CD8-positive, alpha-beta memory T cell (primary cell): ENCODE results near the gene OASL. TPM values are rescaled to one million over a fixed set of nuclear protein-coding genes. Genes with fewer than 3 reads are reported as not detected.
"Not testable (repeated sequence)": the region's sequence is repeated elsewhere in the genome, so short reads cannot be mapped to it uniquely, and the experiment has no call there.

Source experiments
- CTCF ChIA-PET: fragments of 350-600 bp; sonication (Branson Sonifier 250); formaldehyde crosslinking; loops from one replicate; lab custom pipeline; 2021; ENCODE audit warnings: antibody characterized with exemption; lab: Charles Lee
- POLR2A ChIA-PET: fragments of 350-600 bp; sonication (Branson Sonifier 250); formaldehyde crosslinking; loops from one replicate; lab custom pipeline; 2021; ENCODE audit warnings: antibody characterized with exemption; lab: Charles Lee
- DNase-seq, 5 donors: peaks; one replicate each; pipeline versions ENCODE4 v3.0.0 to v3.0.0-alpha.2; 2020 to 2022; ENCODE audit warnings: mixed read lengths in 1 of 5
- H3K27ac ChIP-seq: one replicate; pipeline ENCODE4 v1.7.0; 2013; ENCODE audit warnings: low read depth, mild to moderate bottlenecking, low read length, moderate library complexity
- H3K27me3 ChIP-seq: 2 replicates; pipeline ENCODE4 v1.7.0; 2013; ENCODE audit warnings: low read length, mild to moderate bottlenecking; ENCODE audit not compliant: insufficient read depth, poor library complexity, severe bottlenecking
- H3K36me3 ChIP-seq: 2 replicates; pipeline ENCODE4 v1.7.0; 2013; ENCODE audit warnings: mild to moderate bottlenecking, low read length, moderate library complexity; ENCODE audit not compliant: insufficient read depth
- H3K4me1 ChIP-seq: 2 replicates; pipeline ENCODE4 v1.7.0; 2013; ENCODE audit warnings: mild to moderate bottlenecking, low read length, moderate library complexity; ENCODE audit not compliant: insufficient read depth
- H3K4me3 ChIP-seq: 2 replicates; pipeline ENCODE4 v1.7.0; 2013; ENCODE audit warnings: mild to moderate bottlenecking, low read length
- H3K9me3 ChIP-seq: 2 replicates; pipeline ENCODE4 v1.7.0; 2013; ENCODE audit warnings: mild to moderate bottlenecking, low read length
- H3K27ac Mint-ChIP-seq, 8 donors: one replicate each; pipeline ENCODE4 v1.8.0; 2020 to 2021; ENCODE audit warnings: mixed read lengths in 8 of 8, mild to moderate bottlenecking in 6 of 8, inconsistent platforms in 3 of 8, moderate library complexity in 3 of 8
- H3K27me3 Mint-ChIP-seq, 2 donors: one replicate each; pipeline ENCODE4 v1.8.0; 2020 to 2021; ENCODE audit warnings: mixed read lengths in 2 of 2, mild to moderate bottlenecking in 1 of 2, moderate library complexity in 1 of 2
- H3K36me3 Mint-ChIP-seq, 3 donors: one replicate each; pipeline ENCODE4 v1.8.0; 2020 to 2021; ENCODE audit warnings: mixed read lengths in 3 of 3, inconsistent platforms in 1 of 3, mild to moderate bottlenecking in 1 of 3
- H3K4me1 Mint-ChIP-seq, 3 donors: one replicate each; pipeline ENCODE4 v1.8.0; 2020 to 2021; ENCODE audit warnings: mixed read lengths in 3 of 3, inconsistent platforms in 1 of 3, mild to moderate bottlenecking in 1 of 3
- H3K4me3 Mint-ChIP-seq, 7 donors: one replicate each; pipeline ENCODE4 v1.8.0; 2020 to 2021; ENCODE audit warnings: mixed read lengths in 7 of 7, mild to moderate bottlenecking in 6 of 7, moderate library complexity in 4 of 7, inconsistent platforms in 2 of 7
- H3K9me3 Mint-ChIP-seq, 5 donors: one replicate each; pipeline ENCODE4 v1.8.0; 2020 to 2022; ENCODE audit warnings: mixed read lengths in 5 of 5, mild to moderate bottlenecking in 3 of 5, moderate library complexity in 2 of 5, inconsistent platforms in 1 of 5
- polyA plus RNA-seq: library from polyadenylated mRNA; unstranded; fragments of 300-500 nt; fragmentation: Illumina TruSeq; gene quantifications from one replicate; pipeline ENCODE4 v1.2.3, GENCODE V29; 2021
- total RNA-seq, 2 experiments: library from RNA; stranded (reverse); gene quantifications; one replicate each; pipeline ENCODE4 v1.2.3, GENCODE V29; 2021

Gene OASL
- total and polyA plus RNA-seq, 3 experiments from 2014 or later: 4.0 to 21.2 (median 4.3) TPM

DNA sequence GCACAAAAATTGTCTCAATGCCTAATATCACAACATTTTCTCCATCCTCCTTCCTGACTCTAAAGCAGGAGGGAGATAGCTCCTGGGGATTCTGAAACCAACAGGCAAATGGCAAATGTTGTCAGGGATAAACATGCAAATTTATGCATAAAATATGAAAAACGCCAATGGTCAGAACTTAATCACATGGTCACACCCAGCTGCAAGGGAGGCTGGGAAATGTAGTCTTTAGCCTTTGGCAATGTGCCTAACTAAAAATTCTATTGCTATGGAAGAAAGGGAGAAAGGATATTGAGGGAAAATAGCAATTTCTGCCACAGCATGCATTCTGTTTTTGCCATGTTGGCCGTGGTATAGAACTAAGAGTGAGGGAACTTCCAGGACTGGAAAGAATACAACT lies 11.7 kb upstream of the OASL start:
- Mint-ChIP-seq H3K27me3 (peaks cover 0 to 2% of the 10 kb centered on the region in 2 donors), H3K4me3 (no peak overlapping the region), H3K27ac (peak overlapping the region in 1 of 8 donors; percentile 25), H3K9me3 (no peaks in the 10 kb centered on the region), H3K4me1 (peaks cover 1 to 7% (median 5%) of the 10 kb centered on the region in 3 donors), H3K36me3 (no peaks in the 10 kb centered on the region)
- H3K4me3 ChIP-seq: no peak overlapping the region
- H3K27ac ChIP-seq: no peak overlapping the region
- no peaks in the 10 kb centered on the region for H3K36me3 ChIP-seq
- no peaks in the 10 kb centered on the region for H3K4me1 ChIP-seq
- no peaks in the 10 kb centered on the region for H3K9me3 ChIP-seq
- CTCF ChIA-PET: interaction anchor here (1.1 to 3.3 kb wide), 3 partner anchors 10 to 59 kb away, joined by 4 to 24 read pairs (median 6); partner anchors contain the start of gene OASL
- no peak for DNase-seq
- POLR2A ChIA-PET: interaction anchor here (0.6 kb wide), 1 partner anchor 9 kb away, joined by 4 read pairs; no protein-coding TSS in a partner anchor
- no peaks in the 10 kb centered on the region for H3K27me3 ChIP-seq

DNA sequence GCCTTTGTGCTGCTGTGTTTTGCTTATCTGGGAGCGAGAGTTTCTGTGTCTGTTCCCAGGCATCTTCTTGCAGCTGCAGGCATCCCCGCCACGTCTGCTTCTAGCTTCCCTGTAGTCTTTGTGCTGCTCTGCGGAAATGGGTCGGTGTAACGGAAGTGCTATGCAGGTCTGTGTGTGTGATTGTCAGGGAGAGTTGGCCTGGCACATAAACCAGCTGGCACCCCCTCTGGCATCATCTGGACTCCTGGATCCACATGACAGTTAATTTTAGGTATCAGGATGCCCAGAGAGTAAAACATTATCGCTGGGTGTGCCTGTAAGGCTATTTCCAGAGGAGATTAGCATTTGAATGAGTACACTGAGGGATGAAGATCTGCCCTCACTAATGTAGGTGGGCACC lies 9.4 kb upstream of the OASL start:
- Histone ChIP-seq H3K4me1 (no peaks in the 10 kb centered on the region), H3K27me3 (no peaks in the 10 kb centered on the region), H3K27ac (no peak overlapping the region), H3K9me3 (no peaks in the 10 kb centered on the region), H3K4me3 (no peak overlapping the region), H3K36me3 (no peaks in the 10 kb centered on the region)
- H3K27me3 Mint-ChIP-seq: peaks cover 0 to 2% of the 10 kb centered on the region in 2 donors
- DNase-seq: no peak
- POLR2A ChIA-PET: interaction anchor here (0.6 to 1.1 kb wide), 3 partner anchors 11 to 401 kb away, joined by 3 to 6 read pairs (median 3); no protein-coding TSS in a partner anchor
- peaks cover 4 to 10% (median 5%) of the 10 kb centered on the region in 3 donors for H3K4me1 Mint-ChIP-seq
- peak overlapping the region in 6 of 7 donors; percentile 23 to 79 (median 76) for H3K4me3 Mint-ChIP-seq
- CTCF ChIA-PET: interaction anchor here (0.7 to 1.5 kb wide), 4 partner anchors 11 to 44 kb away, joined by 3 to 7 read pairs (median 3); no protein-coding TSS in a partner anchor
- no peaks in the 10 kb centered on the region for H3K9me3 Mint-ChIP-seq
- H3K36me3 Mint-ChIP-seq: no peaks in the 10 kb centered on the region
- H3K27ac Mint-ChIP-seq: peak overlapping the region in 4 of 8 donors; percentile 48 to 91 (median 86)

GRCh38 chr12:121047400-121047799 lies 8.4 kb upstream of the OASL start:
- H3K27ac ChIP-seq, H3K36me3 ChIP-seq, H3K4me1 ChIP-seq, H3K4me1 Mint-ChIP-seq, POLR2A ChIA-PET, H3K27me3 Mint-ChIP-seq, H3K27me3 ChIP-seq, H3K4me3 ChIP-seq, H3K9me3 ChIP-seq, DNase-seq, H3K36me3 Mint-ChIP-seq, H3K9me3 Mint-ChIP-seq: not testable (repeated sequence)
- CTCF ChIA-PET: interaction anchor here (1.5 kb wide), 1 partner anchor 39 kb away, joined by 3 read pairs; no protein-coding TSS in a partner anchor
- Mint-ChIP-seq H3K4me3 (peak overlapping the region in 1 of 7 donors; percentile 25), H3K27ac (peak overlapping the region in 1 of 8 donors; percentile 75)

- H3K36me3 ChIP-seq: no peaks in the 10 kb centered on the region
- no peak overlapping the region for H3K4me3 ChIP-seq
- Mint-ChIP-seq H3K27ac (peak overlapping the region in 1 of 8 donors; percentile 51), H3K9me3 (no peaks in the 10 kb centered on the region), H3K36me3 (peaks cover 0 to 12% (median 2%) of the 10 kb centered on the region in 3 donors), H3K4me1 (peaks cover 13 to 16% (median 16%) of the 10 kb centered on the region in 3 donors), H3K27me3 (peaks cover 0 to 3% of the 10 kb centered on the region in 2 donors), H3K4me3 (no peak overlapping the region)
- H3K9me3 ChIP-seq: no peaks in the 10 kb centered on the region
- DNase-seq: no peak
- CTCF ChIA-PET: no interaction called here
- H3K4me1 ChIP-seq: peaks cover 4% of the 10 kb centered on the region
- no peaks in the 10 kb centered on the region for H3K27me3 ChIP-seq
- POLR2A ChIA-PET: no interaction called here
- H3K27ac ChIP-seq: no peak overlapping the region
These were observed 4.0 kb upstream of the OASL start for GRCh38 chr12:121043067-121043466.

DNA sequence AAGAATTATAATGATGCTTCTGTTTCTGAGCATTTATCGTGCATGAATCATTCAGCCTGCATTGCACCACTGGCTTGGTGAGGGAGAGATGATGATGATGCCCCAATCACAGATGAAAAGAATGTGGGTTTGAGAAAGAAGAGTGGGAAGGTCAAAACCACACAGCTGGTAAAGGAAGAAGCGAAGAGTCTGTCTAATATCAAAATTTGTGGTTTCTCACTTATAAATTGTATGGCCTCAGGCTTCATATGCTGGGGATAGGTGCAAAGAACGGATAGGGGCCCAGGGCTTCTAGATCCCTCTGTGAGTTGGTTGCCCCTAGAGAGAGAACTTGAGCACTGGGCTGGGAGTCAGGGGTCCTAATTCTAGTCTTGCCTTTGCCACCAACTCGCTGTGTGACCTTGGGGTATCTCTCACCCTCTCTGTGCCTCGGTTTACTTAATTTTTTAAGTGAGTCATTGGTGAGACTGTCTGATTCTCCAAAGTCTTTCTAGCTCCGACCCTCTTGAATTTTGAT lies 2.2 kb downstream of the OASL start:
- ChIA-PET POLR2A (no interaction called here), CTCF (interaction anchor here (1.7 to 2.4 kb wide), 2 partner anchors 20 to 23 kb away, joined by 4 to 14 read pairs; partner anchors contain the start of gene C12orf43)
- peak in 2 of 5 donors; percentile 58 to 62 for DNase-seq
- Histone ChIP-seq H3K27ac (peak overlapping the region; percentile 52), H3K9me3 (no peaks in the 10 kb centered on the region), H3K4me3 (peak overlapping the region; percentile 44), H3K27me3 (no peaks in the 10 kb centered on the region), H3K36me3 (no peaks in the 10 kb centered on the region), H3K4me1 (peaks cover 60% of the 10 kb centered on the region)
- Mint-ChIP-seq H3K4me1 (peaks cover 55 to 64% (median 57%) of the 10 kb centered on the region in 3 donors), H3K4me3 (peak overlapping the region; percentile 96 to 99 (median 98)), H3K36me3 (peaks cover 0 to 38% (median 4%) of the 10 kb centered on the region in 3 donors), H3K27ac (peak overlapping the region; percentile 74 to 99 (median 98)), H3K9me3 (no peaks in the 10 kb centered on the region), H3K27me3 (peaks cover 0 to 3% of the 10 kb centered on the region in 2 donors)

- peak overlapping the region; percentile 40 for H3K4me3 ChIP-seq
- no peak for DNase-seq
- peaks cover 60% of the 10 kb centered on the region for H3K4me1 ChIP-seq
- Mint-ChIP-seq H3K4me3 (peak overlapping the region; percentile 57 to 98 (median 78)), H3K9me3 (no peaks in the 10 kb centered on the region), H3K4me1 (peaks cover 53 to 69% (median 57%) of the 10 kb centered on the region in 3 donors), H3K36me3 (peaks cover 0 to 55% (median 12%) of the 10 kb centered on the region in 3 donors), H3K27ac (peak overlapping the region; percentile 89 to 99 (median 97)), H3K27me3 (no peaks in the 10 kb centered on the region)
- H3K27ac ChIP-seq: peak overlapping the region; percentile 66
- ChIA-PET CTCF (interaction anchor here (1.0 to 4.3 kb wide), 2 partner anchors 25 to 26 kb away, joined by 3 to 25 read pairs; no protein-coding TSS in a partner anchor), POLR2A (interaction anchor here (0.6 kb wide), 2 partner anchors 17 to 1740 kb away, joined by 3 read pairs; no protein-coding TSS in a partner anchor)
- H3K27me3 ChIP-seq: no peaks in the 10 kb centered on the region
- H3K9me3 ChIP-seq: no peaks in the 10 kb centered on the region
- no peaks in the 10 kb centered on the region for H3K36me3 ChIP-seq
These were observed 4.3 kb downstream of the OASL start for GRCh38 chr12:121034616-121035305.

GRCh38 chr12:121033625-121034349 lies 5.3 kb downstream of the OASL start:
- no peaks in the 10 kb centered on the region for H3K9me3 ChIP-seq
- no peaks in the 10 kb centered on the region for H3K27me3 ChIP-seq
- Mint-ChIP-seq H3K4me3 (peak overlapping the region; percentile 64 to 98 (median 78)), H3K36me3 (peaks cover 0 to 54% (median 10%) of the 10 kb centered on the region in 3 donors), H3K27ac (peak overlapping the region; percentile 89 to 99 (median 97)), H3K27me3 (no peaks in the 10 kb centered on the region), H3K9me3 (no peaks in the 10 kb centered on the region), H3K4me1 (peaks cover 50 to 68% (median 53%) of the 10 kb centered on the region in 3 donors)
- CTCF ChIA-PET: interaction anchor here (1.0 to 4.3 kb wide), 4 partner anchors 15 to 64 kb away, joined by 3 to 25 read pairs (median 3); no protein-coding TSS in a partner anchor
- peak; percentile 42 to 82 (median 54) for DNase-seq
- H3K36me3 ChIP-seq: no peaks in the 10 kb centered on the region
- POLR2A ChIA-PET: interaction anchor here (0.6 to 1.3 kb wide), 2 partner anchors 26 to 109 kb away, joined by 3 to 7 read pairs; no protein-coding TSS in a partner anchor
- H3K4me1 ChIP-seq: peaks cover 60% of the 10 kb centered on the region
- H3K4me3 ChIP-seq: peak overlapping the region; percentile 40
- peak overlapping the region; percentile 66 for H3K27ac ChIP-seq
